Omental fat pad (tissue), 4 donors: ENCODE measurements around the gene PLEKHA1. TPM values are rescaled to one million over a fixed set of nuclear protein-coding genes. Genes with fewer than 3 reads are reported as not detected.

Source experiments
- ATAC-seq: fragments of 150-250 bp; one replicate; pipeline ENCODE4 v1.9.1; 2016; ENCODE audit warnings: mild to moderate bottlenecking, moderate library complexity; ENCODE audit not compliant: low FRiP score
- DNase-seq: peaks from one replicate; pipeline ENCODE4 v3.0.0-alpha.2; 2019; ENCODE audit warnings: low spot score
- CTCF ChIP-seq, 3 donors: fragments of 450-650 bp; IDR thresholded peaks; one replicate each; pipeline ENCODE4 v1.5.1; 2016 to 2017; ENCODE audit warnings: antibody characterized with exemption in 3 of 3, mild to moderate bottlenecking in 3 of 3, moderate library complexity in 2 of 3
- total RNA-seq, 4 donors: library from RNA; depleted of rRNA; stranded (reverse); fragments of >200 nt; gene quantifications; one replicate each; pipeline ENCODE4 v1.1.0, GENCODE V29; 2016

PLEKHA1 gene
- total RNA-seq, 4 donors from 2014 or later = 22.9 to 30.8 (median 26.8) TPM

GRCh38 chr10:122329416-122329815 lies 45.1 kb upstream of the PLEKHA1 start:
- ATAC-seq (no peak), DNase-seq (no peak)
- no peak for TF ChIP-seq CTCF (IDR thresholded peaks at IDR 0.05)

- no peak for TF ChIP-seq CTCF (IDR thresholded peaks at IDR 0.05)
- ATAC-seq = no peak
- DNase-seq = no peak
Measured at GRCh38 chr10:122331100-122331499, 43.4 kb upstream of the PLEKHA1 start.

DNA sequence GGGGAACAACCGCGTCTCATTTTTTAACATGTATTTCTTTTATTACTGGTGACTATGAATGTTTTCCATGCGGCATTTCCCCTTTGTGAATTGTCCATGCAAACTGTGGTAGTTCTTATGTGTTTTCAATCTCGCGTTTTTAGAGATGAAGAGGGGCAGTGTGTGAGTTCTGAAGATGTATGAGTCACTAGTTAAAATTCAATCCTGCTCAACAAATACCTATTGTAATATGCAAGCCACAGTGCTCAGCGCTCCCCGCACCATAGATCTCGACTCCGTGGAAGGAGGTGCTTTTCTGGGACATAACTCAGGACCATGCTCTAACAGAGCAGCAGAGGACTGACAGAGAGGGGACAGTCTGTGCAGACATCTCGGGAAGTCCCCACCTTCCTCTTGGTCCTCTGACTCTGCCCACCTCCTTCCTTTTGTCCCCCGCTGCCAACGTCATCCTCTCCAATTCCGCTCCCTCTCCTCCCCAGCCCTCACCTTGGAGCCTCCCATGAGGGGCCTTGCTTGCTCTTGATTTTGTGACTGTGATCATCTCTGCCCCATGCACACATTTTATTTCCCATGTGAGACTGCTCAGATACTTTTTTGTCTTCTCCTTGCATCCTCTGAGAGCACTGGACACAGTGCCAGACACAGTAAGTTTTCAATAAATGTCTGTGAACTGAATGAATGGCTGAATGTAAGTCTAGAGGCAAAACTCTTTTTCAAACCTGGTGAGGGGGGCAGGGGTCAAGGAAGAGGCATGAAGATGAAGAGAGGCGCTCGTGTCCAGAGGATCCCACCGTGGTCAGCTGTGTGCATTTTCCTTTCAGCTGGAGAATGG lies 42.7 kb upstream of the PLEKHA1 start:
- DNase-seq (no peak), ATAC-seq (no peak)
- TF ChIP-seq CTCF (IDR thresholded peaks at IDR 0.05) = no peak

- TF ChIP-seq CTCF (IDR thresholded peaks at IDR 0.05) = no peak
- no peak for ATAC-seq
- no peak for DNase-seq
Measured at GRCh38 chr10:122333037-122333436, 41.5 kb upstream of the PLEKHA1 start.

DNA sequence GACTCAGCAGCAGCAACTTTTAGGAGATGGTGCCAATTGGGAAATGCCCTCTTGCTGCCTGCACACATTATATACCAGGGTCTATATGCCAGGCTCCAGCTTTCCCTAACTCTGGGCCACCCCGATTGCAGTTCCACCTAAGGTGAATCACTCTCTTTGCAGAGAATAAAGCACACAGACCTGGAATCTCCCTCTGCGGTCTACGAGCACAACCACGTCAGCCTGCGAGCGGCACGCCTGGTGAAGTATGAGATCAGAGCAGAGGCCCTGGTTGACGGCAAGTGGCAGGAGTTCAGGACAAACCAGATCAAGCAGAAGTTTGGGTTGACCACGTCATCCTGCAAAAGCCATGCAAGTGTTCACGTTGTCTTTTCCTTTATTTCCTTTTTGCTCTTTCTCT lies 38.2 kb upstream of the PLEKHA1 start:
- DNase-seq = no peak
- ATAC-seq = no peak
- TF ChIP-seq CTCF (IDR thresholded peaks at IDR 0.05) = no peak

GRCh38 chr10:122336961-122337360 lies 37.5 kb upstream of the PLEKHA1 start:
- DNase-seq = no peak
- no peak for TF ChIP-seq CTCF (IDR thresholded peaks at IDR 0.05)
- ATAC-seq = no peak
